LNCAP (cell line): Measurements from ENCODE around the gene KCNMA1.

Experiments
- TF ChIP-seq, protein P1 (sequence below): fragments of 450-650 bp; IDR thresholded peaks from 2 replicates; pipeline ENCODE4 v1.5.1; 2017; ENCODE audit warnings: mild to moderate bottlenecking

KCNMA1 gene

GRCh38 chr10:76879116-76879913, 758.3 kb downstream of the KCNMA1 start:
- TF ChIP-seq, protein P1, sequence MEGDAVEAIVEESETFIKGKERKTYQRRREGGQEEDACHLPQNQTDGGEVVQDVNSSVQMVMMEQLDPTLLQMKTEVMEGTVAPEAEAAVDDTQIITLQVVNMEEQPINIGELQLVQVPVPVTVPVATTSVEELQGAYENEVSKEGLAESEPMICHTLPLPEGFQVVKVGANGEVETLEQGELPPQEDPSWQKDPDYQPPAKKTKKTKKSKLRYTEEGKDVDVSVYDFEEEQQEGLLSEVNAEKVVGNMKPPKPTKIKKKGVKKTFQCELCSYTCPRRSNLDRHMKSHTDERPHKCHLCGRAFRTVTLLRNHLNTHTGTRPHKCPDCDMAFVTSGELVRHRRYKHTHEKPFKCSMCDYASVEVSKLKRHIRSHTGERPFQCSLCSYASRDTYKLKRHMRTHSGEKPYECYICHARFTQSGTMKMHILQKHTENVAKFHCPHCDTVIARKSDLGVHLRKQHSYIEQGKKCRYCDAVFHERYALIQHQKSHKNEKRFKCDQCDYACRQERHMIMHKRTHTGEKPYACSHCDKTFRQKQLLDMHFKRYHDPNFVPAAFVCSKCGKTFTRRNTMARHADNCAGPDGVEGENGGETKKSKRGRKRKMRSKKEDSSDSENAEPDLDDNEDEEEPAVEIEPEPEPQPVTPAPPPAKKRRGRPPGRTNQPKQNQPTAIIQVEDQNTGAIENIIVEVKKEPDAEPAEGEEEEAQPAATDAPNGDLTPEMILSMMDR: no peak

DNA sequence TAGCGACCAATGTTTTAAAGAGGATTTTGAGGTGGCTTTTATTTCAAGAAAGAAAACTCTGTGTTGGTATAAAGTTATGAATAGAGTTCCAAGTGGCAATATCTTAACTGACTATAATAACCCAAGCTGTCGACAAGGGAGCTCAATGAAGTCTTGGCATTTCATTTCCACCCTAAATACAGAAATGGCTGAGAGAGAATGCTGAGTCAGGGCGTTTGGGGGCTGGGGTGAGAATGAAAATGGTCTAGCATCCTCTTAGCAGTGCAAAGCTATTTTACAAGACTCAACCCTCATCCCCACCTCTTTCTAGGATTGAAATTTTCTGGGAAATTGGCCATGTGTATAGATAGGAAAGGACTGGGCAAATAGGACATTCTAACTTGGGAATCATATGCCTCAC, 759.1 kb downstream of the KCNMA1 start:
- TF ChIP-seq, protein P1: no peak

GRCh38 chr10:76874896-76875295, 762.7 kb downstream of the KCNMA1 start:
- TF ChIP-seq, protein P1: no peak

DNA sequence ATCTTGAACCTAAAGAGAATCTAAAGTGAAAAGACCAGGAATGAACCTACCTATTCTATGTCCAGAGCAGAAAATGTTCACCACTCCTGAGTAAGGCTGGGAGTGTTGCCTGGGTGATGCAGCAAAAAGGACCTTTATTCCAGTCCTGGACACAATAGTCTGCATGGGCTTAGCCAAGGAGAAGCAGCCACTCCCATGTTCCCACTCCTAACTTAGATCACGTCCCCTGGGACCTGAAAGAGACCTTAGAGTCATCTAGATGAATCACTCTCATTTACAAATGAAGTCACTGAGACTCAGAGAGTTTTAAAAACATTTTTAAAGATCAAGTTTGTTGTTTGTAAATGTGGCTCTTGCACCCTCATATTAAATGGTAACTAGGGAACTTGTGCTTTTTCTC, 763.4 kb downstream of the KCNMA1 start:
- TF ChIP-seq, protein P1: no peak

DNA sequence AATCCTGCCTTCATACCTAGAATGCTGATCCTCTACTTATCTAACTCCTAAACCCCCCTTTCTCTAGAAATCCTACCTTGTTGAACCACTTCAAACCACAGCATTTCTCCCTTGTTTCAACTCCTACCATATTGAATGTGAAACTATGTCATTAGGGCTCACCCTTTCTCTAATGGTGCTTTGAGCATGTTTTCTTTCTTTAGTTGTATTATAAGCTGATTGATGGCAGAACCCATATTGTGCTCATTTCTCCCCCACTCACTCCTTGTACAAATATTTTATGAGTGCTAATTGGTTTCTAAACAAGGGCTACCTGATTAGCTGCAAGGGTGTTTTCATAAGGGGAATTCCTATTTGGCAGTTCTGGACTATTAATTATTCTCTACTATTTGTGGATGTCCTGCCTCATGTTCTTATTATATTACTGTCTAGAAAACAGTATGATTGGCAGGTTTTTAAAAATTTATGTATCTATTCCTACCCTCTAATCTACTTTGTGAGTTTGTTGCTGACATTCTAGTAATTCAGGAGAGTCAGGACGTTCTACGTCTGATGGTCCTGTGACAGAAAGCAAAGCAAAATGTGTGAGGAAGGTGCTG, 765.8 kb downstream of the KCNMA1 start:
- TF ChIP-seq, protein P1: no peak

DNA sequence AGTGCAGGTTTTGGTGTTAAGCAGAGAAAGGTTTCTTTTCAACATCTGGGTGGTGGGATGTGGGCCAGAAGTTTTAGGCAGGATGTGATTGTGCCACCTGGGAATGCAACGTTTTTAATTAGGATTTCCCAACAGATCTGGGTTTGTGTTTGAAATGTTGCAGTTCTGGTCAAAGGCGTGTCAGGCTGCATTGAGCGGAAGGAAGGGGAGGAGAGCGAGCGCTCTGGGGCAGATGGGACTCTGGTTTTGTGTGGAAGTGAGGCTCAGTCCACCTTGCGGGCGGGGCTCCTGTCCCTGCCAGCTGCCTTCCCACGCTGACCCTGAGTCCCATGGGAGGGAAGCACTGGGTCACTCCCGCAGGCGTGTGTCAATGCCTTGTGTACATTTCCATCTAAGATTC, 767.7 kb downstream of the KCNMA1 start:
- TF ChIP-seq, protein P1: no peak

GRCh38 chr10:76868098-76868977, 769.3 kb downstream of the KCNMA1 start:
- TF ChIP-seq, protein P1: no peak
